Activated T-cell treated with anti-CD3 and anti-CD28 coated beads for 1 hour (primary cell): ENCODE results near the gene BMS1.
"Not testable (repeated sequence)": the region's sequence is repeated elsewhere in the genome, so short reads cannot be mapped to it uniquely, and the experiment has no call there.

ENCODE experiments used
- DNase-seq: peaks from one replicate; pipeline ENCODE4 v3.0.0-alpha.2; 2020; ENCODE audit warnings: low read depth

The BMS1 gene, protein sequence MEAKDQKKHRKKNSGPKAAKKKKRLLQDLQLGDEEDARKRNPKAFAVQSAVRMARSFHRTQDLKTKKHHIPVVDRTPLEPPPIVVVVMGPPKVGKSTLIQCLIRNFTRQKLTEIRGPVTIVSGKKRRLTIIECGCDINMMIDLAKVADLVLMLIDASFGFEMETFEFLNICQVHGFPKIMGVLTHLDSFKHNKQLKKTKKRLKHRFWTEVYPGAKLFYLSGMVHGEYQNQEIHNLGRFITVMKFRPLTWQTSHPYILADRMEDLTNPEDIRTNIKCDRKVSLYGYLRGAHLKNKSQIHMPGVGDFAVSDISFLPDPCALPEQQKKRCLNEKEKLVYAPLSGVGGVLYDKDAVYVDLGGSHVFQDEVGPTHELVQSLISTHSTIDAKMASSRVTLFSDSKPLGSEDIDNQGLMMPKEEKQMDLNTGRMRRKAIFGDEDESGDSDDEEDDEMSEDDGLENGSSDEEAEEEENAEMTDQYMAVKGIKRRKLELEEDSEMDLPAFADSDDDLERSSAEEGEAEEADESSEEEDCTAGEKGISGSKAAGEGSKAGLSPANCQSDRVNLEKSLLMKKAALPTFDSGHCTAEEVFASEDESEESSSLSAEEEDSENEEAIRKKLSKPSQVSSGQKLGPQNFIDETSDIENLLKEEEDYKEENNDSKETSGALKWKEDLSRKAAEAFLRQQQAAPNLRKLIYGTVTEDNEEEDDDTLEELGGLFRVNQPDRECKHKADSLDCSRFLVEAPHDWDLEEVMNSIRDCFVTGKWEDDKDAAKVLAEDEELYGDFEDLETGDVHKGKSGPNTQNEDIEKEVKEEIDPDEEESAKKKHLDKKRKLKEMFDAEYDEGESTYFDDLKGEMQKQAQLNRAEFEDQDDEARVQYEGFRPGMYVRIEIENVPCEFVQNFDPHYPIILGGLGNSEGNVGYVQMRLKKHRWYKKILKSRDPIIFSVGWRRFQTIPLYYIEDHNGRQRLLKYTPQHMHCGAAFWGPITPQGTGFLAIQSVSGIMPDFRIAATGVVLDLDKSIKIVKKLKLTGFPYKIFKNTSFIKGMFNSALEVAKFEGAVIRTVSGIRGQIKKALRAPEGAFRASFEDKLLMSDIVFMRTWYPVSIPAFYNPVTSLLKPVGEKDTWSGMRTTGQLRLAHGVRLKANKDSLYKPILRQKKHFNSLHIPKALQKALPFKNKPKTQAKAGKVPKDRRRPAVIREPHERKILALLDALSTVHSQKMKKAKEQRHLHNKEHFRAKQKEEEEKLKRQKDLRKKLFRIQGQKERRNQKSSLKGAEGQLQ

DNA sequence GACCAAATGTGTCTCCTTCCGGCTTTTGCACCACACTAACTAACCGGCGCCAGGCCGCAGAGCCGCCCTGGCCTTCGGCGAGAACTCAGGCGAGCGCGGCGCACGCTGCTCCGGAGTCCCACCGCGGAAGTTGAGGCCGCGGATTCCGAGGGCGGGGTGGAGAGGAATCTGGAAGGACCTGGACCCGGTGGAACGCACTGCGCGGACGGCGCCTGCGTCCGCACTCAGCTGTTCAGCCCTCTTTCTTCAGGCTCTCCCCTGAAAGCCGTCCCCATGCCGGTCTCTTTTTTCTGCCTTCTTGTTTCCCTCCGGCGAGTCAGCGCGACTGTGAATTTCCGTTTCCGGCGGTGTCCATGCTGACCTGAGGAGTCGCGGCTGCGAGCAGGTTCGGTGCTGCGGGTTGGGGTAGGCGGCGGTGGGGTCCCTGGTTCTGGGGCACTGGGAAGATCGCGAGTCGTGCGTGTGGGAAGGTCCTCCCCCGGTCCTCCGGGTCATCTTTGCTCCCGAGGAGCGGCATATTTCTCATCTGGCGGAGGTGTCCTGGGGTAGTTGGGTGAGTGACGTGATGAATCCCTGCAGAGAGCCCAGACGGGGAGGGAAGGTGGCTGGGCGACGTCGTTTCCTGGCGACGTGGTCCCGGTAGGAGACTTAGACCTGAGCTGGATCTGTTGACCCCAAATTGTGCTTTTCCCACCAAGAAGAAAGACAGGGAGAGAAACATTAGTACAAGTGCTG is at the start of gene BMS1:
BMS1 (plus strand) TSS at position 350 of the 735 bp plus-strand sequence. CDS start 1,600 bp downstream, outside the sequence.
- DNase-seq = peak; percentile 71

DNA sequence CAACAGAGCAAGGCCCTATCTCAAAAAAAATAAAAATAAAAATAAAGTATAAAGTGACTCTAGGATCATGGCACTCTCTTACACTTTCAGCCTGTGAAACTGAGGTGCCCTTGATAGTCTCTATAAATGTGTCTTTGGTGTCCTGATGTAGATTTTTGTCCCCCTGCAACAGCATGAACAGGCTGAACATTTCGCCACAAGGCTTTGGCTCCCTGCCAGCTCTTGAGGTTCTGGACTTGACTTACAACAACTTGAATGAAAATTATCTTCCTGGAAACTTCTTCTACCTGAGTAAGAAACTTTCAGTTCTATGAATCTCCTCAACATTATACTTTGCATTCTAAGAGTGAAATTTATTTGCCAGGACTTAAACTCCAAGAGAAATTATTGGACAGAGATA is 48.1 kb upstream of the BMS1 start:
- no peak for DNase-seq

DNA sequence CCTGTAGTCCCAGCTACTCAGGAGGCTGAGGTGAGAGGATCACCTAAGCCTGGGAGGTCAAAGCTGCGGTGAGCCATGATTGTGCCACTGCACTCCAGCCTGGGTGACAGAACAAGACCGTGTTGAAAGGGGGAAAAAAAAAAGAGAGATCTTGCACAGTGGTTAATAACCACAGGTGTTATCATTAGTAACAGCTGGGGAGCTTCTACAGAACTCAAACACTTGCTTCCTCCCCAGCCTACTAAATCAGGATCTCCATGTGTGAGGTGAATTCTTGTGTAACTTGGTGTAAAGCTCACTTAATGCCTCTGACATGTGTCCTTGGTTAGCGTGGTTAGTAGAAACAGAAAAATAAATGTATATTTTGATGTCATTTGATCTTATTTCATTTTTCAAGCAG is 43.9 kb upstream of the BMS1 start:
- DNase-seq = no peak

DNA sequence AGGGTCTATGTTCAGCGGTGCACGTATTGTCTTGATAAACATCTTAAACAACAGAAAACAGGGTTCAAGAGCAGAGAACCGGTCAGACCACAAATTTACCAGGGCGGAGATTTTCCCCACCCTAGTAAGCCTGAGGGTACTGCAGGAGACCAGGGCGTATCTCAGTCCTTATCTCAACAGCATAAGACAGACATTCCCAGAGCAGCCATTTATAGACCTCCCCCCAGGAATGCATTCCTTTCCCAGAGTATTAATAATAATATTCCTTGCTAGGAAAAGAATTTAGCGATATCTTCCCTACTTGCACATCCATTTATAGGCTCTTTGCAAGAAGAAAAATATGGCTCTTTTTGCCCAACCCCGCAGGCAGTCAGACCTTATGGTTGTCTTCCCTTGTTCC is 41.1 kb upstream of the BMS1 start:
- not testable (repeated sequence) for DNase-seq

DNA sequence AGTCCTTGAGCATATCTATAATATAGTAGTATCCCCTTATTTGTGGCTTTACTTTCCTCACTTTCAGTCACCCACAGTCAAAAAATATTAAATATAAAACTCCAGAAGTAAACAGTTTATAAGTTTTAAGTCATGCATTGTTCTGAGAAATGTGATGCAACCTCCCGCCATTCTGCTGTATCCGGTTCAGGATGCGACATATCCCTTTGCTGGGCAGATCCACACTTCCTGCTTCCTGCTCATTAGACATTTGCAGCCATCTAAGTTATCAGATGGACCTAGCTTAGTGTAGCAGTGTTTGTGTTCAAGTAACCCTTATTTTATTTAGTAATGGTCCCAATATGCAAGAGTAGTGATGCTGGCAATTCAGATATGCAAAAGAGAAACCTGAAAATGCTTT is 38.9 kb upstream of the BMS1 start:
- no peak for DNase-seq

DNA sequence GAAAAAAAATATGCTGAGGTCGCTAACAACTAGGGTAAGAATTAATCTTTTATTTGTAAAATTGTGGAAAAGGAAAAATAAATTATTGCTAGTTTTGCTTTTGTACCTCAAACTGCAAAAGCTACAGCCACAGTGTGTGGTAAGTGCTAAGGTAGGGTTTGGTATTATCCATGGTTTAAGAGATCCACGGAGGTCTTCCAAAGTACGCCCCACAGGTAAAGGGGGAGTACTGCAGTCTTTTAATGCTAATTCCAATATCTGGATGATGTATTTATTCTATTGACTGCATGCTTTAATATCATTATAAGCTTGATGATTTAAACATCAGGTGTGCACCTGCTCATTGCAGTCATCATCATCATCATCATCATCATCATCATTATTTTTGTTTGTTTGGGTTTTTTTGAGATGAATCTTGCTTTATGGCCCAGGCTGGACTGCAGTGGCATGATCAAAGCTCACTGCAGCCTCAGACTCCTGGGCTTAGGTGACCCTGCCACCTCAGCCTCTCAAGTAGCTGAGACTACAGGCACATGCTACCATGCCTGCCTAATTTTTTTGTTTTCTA is 38.4 kb upstream of the BMS1 start:
- no peak for DNase-seq

DNA sequence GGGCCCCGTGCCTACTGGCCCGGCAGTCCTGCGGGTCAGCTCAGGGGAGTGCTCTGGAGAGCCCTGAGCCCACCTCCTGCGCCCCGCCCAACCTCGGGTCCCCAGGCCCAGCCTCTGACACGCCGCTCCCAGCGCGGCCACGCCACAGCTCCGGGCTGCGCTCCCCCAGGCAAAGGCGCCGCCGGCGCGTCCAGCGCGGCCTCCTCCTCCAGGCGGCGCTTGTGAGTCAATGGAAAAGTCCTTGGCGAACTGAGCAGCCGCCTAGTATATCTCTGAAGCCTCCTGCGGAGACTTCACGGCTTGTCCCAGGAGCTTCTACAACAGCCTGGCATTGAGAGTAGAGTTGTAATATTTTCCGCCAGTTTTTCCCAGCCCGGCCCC is 29.5 kb upstream of the BMS1 start:
- peak; percentile 63 for DNase-seq

DNA sequence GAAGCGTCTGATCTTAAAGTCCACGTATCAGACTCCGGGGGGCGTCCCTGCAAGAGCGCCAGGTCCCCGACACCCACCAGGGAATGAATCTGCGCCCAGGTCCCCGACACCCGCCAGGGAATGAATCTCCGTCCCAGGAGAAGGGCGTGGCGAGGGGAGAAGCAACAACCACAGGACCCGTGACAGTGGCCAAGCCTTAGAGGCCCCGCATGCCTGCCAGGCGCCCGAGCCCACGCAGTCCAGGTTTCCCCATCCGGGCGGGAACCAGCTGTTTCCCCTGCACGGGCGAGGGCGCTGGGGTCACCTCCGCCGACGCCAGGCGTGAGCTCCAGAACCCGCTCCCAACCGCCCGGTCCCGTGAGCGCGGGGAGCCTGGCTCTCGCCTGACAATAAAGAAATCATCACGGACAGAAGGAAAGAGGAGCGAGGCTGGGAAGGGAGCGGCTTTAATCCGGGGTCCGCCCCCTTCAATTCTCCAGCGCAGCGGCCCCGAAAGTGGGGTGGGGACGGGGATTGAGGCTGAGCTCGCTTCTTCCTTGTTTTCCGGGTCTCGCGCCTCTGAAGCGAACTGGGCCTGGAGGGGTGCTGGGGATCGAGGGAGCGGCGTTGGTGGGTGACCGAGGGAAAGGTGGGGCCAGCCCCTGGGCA is 29.0 kb upstream of the BMS1 start:
- no peak for DNase-seq

DNA sequence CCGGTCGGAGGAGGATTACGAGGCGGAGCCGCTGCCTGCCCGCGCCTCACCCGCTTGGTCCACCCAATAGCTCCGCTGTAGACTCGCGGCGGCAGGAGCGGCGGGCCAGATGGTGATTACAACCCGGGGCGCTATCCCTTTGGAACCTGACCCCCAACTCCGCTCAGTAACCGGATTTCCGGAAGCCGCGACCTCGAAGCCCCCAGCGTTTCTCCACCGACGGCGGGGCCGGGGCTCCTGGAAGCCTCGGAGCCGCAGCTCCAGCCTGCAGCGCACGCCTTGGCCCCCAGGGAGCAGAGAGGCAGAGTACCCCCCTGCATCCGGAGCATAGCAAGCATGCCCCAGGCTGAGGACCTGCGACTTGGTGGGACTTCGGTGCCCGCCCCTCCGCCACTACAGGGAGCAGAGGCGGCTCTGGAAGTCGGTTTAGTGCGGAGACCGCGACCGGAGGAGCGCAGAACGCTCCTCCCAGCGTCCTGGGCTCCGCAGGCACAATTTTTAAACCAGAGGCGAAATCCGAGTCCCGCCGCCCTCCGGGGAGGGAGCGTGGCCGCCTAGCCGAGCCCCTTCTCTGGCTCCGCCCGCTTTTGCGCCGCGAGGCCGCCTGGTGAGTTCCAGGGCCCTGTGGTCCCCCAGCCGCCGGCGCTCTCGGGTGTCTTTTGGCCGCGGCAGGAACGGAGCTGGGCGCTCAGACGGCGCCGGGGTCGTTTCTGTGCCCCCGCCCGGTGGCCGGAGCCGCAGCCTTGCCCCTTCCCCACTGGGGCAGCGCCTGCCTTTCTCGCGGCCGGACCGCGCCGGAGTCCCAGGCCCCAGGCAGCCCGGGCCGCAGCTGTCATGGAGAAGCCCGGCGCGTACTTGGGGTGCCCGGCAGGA is 28.2 kb upstream of the BMS1 start:
- peak; percentile 15 for DNase-seq

DNA sequence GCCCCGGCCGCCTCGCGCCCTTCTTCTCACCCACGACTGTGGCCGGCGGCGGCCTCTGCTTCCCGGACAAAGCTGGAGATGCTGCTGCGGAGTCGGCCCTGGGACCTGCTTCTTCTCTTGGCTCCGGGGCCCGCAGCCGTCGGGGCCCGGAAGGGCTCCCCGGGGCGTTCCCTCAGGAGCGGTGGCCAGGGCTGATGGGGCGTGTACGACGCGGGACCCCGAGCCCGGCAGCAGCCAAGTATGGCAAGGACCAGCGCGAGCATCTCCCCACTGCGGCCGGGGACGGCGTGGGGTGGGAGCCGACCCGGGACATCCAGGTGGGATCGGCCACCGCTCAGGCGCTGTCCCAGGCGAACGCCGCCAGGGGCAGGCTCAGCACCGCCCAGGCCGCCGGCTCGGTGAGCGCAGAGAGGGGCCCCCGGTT is 27.6 kb upstream of the BMS1 start:
- DNase-seq = no peak

DNA sequence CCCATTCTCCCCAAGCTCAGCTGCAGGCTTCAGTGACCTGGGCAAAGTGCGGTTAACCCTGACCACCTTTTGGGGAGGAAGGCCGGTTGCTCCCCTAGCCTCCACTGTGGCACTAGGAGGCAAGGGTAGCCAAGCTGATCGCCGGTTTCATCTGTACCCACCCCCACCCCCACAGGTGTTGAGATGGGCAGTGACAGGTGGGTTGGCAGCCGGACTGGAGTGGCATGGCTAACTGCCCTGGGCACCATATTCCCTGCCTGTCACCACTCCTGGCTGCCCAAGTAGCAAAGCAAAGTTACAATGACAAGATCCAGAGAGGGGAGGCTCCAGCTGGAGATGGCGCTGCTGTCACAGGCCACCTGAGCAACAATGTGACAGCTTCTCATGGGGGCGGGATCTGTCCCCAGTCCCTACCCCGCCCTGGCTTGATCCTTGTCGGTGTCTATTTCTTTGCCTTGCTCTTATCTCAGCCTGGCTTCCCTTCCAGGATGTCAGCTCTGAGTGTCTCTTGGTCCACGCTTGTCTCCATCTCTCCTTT is 27.0 kb upstream of the BMS1 start:
- no peak for DNase-seq

DNA sequence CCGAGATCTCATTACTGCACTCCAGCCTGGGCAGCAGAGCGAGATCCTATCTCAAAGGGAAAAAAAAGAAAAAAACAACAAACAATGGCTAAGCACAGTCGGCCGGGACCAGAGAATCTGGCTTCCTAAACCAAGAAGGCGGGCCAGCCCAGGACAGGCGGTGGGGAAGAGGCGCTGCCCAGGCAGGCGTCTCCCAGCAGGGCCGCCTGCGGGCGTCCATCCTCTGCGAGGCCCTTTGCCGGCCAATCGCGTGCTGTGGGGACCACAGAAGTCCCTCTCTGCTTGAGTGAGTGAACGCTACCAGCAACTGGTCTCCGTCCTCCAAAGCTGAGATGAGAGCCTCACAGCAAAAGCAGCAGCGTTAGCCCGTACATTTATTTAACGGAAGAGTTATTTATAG is 14.7 kb upstream of the BMS1 start:
- no peak for DNase-seq

DNA sequence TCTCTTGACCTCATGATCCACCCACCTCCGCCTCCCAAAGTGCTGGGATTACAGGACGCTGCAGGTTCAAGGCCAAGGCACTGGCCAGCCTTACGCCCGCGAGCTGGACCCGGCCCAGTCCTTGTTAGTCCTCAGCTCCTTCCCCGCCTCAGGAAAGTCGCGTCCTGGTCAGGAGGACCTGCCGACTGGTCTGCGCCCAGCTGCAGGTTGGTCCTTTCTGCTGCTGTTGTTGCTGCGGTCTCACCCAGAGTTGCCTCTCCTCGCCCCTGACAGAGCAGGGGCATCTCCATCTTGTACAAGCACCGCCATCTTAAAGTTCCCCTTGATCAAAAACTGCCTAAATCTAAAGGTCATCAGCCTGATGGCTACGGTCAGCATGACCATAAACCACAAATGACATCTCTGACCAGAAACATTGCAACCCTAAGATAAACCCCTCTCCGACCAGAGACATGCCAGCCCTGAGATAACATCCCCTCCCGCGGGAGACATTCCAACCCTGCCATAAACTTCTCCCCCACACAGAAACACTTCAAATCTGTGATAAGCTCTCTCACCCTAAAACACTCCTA is 13.9 kb upstream of the BMS1 start:
- no peak for DNase-seq

DNA sequence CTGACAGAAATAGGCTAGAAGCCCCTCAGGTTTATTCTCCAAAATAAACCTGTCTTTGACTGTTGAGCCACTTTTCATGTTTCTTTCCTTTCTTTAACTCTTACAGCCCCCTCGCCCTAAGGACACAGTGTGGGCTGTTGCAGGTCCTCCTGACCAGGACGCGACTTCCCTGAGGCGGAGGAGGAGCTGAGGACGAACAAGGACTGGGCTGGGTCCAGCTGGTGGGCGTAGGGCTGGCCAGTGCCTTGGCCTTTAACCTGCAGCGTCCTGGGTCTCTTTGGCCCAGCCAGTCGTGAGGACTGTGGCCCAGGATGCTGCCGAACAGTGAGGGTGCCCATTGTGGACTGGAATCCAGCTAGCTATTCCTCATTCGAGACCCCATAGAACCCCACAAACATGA is 13.4 kb upstream of the BMS1 start:
- DNase-seq = no peak

DNA sequence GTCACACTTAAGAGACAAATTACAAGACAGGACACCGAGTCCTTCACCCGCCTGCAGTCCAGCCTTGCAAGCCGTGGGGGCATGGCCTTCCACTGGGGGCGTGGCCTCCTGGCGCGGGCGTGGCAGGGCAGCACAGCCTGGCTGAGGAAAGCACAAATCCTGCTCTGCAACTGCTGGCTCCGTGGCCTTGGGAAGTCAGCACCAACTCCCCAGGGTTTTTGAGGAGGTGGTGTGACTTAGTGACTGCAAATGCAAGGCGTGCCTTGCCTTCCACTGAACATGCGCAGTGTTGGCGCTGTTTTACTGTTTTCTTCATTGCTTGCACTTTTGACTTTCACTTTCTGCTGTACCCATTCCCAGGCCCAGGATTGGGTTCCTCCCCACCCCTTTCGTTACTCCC is 12.9 kb upstream of the BMS1 start:
- no peak for DNase-seq

DNA sequence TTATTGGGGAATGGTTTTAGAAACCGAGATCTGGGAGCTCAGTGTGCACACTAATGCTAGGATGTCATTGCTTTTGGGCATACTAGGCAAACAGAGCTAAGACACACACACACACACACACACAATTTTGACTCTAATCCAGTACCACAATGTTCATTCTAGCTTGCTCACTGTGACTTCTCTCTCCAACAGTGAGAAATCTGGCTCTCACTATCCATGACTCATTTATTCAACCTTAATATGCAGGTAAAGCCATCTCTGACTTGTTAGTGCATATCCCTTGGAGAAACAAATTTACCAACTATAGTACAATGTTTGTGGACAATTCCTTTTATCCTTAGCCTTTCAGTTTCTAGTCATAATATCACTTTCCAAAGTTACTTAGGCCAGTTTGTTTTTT is 5.9 kb upstream of the BMS1 start:
- DNase-seq = no peak

DNA sequence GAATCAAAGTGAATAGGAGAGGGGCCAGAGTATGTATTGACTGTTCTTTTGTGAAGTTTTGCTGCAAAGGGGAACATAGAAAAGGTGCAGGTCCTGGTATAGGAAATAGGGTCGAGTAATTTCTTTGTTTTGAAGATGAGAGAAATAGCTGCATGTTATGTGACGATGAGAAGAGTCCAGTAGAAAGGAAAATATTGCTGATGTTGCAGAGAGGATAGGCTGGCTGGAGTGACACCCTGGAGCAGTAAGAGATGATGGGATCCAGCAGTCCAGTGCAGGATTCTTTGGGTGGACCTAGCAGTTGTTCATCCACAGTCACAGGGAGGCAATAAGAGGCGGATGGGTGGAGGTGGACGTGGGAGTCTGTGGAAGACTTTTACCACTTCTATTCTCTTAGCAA is 2.1 kb upstream of the BMS1 start:
- DNase-seq = no peak

DNA sequence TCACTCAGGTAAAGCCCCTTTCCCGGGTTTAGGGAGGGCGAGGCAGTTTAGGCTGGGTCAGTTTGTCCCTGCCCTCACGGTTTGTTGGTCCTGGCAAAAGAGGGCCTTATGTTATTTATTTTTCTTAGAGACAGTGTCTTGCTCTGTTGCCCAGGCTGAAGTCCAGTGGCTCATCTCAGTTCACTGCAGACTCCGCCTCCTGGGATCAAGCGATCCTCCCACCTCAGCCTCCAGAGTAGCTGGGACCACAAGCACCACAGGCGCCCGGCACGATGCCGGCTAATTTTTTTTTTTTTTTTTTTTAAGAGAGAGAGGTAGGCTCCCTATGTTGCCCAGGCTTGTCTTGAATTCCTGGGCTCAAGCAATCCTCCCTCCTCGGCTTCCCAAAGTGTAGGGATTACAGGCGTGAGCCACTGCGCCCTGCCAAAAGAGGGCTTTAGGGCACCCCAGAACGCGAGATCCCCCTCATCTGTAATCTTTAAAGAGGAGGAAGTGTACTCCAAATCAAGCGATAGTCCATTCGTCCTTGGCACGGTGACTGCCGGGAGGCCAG is 626 bp upstream of the BMS1 start:
- DNase-seq = no peak

DNA sequence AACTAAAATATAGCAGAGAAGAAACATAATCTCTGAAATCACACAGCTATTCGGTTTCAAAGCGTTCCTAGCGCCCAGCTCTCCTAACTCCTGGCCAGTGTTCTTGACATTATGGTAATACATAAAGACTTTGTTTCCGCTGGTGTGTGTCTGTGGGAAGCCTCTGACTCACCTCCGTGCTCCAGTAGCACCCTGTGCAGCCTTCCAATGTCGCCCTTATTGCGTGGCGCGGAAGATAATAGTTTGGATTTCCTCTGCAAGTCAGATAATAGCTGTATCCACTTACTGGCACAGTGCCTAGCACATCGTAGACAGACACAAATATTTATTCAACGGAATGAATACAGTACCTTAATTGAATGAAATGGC is 570 bp downstream of the BMS1 start:
- DNase-seq = peak; percentile 2
